Large intestine (tissue), 3 donors: ENCODE results near the gene CREB1. TPM values are rescaled to one million over a fixed set of nuclear protein-coding genes. Genes with fewer than 3 reads are reported as not detected.
"Not testable (repeated sequence)": the region's sequence is repeated elsewhere in the genome, so short reads cannot be mapped to it uniquely, and the experiment has no call there.

Source experiments
- DNase-seq, 2 donors: peaks; one replicate each; pipeline versions ENCODE4 v3.0.0 to v3.0.0-alpha.2; 2013
- H3K27ac ChIP-seq: one replicate; pipeline ENCODE4 v1.5.1; 2013; ENCODE audit warnings: low read length
- H3K27me3 ChIP-seq: 2 replicates; pipeline ENCODE4 v1.6.1; 2013; ENCODE audit warnings: low read length; ENCODE audit not compliant: control insufficient read depth, insufficient read depth
- H3K36me3 ChIP-seq: 2 replicates; pipeline ENCODE4 v1.6.1; 2013; ENCODE audit warnings: low read length; ENCODE audit not compliant: control insufficient read depth, insufficient read depth
- H3K4me1 ChIP-seq: one replicate; pipeline ENCODE4 v1.6.1; 2013; ENCODE audit warnings: low read length; ENCODE audit not compliant: control insufficient read depth, insufficient read depth
- H3K4me3 ChIP-seq: one replicate; pipeline ENCODE4 v1.5.1; 2013; ENCODE audit warnings: low read length
- H3K9me3 ChIP-seq: one replicate; pipeline ENCODE4 v1.6.1; 2013; ENCODE audit warnings: mild to moderate bottlenecking, low read depth, low read length, moderate library complexity; ENCODE audit not compliant: control insufficient read depth
- WGBS: methylation state at CpG from one replicate; pipeline ENCODE4 v1.1.5; 2013; ENCODE audit warnings: low lambda C conversion rate; ENCODE audit not compliant: insufficient coverage; 5-methylcytosine and 5-hydroxymethylcytosine counted together
- polyA plus RNA-seq: library from polyadenylated mRNA; unstranded; fragments of 120-200 nt; gene quantifications from one replicate; pipeline ENCODE4 v1.2.1, GENCODE V29; 2013

CREB1 gene
- polyA plus RNA-seq, 1 donor = 37.5 TPM

DNA sequence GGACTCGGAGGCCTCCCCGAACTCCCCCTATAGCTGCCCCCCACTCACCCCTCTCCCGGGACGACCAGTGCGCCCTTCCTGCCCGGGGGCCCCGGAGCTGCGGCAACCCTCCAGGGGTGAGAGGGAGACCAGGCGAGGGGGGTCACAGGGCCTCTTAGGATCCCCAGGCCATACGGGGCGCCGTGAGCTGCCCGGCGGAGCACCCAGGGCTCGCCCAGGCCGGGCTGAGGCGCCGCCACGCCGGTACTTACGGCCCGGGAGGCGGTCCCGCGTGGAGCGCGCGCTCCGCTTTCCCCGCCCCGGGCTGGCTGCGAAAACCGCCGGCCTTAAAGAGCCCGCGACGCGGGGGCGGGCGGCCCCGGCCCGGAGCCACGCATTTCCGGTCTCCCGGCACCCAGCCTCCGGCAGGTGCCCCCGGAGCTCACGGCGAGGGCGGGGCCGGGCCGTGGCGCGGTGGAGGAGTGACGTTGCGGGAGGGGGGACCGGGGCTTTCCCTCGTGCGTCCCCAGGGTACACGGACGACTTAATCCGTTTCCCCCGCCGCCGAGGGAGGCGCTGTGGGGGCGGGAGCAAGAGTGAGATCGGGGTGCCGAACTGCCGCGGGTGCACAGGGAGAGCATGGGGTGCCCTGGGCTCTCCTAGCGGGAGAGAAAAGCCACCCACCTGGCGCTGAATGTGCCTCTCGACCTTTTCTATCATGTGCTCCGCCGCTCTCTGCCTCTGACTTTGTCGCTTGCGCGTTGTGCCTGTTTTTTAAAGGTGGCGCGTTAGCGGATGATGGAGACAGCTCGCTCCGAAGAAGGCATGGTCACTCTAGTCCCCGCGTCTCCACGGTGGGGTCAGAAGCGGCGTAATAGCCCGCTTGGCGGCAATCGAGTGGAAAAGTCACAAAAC is 95.5 kb downstream of the CREB1 start, which contains the start of gene METTL21A:
Gene METTL21A, minus strand, starts transcription at position 381 of the 894 bp plus-strand sequence. CDS start 1,019 bp downstream, outside the sequence.
- no CpG with 5 or more reads among the region's 92 CpGs for WGBS

DNA sequence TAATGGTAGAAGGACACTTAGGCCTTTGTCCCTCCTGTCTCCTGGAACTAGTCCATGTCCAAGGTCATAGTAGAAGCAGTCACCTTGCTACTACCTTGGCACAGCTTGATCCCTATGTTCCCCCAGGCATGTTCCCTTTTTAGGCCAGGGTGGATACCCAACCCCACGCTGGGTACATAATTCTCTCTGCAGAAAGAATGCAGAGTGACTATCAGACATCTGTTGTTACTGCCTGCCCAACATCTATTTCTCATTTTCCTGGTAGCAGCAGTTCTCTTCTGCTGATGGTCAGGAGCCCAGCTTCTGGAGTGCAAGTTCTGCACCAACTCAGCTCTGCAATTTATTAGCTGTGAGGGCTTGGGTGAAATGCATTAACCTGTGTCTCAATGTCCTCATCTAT is 99.8 kb downstream of the CREB1 start:
- no peaks in the 10 kb centered on the region for H3K9me3 ChIP-seq
- H3K27ac ChIP-seq = no peak overlapping the region
- no peaks in the 10 kb centered on the region for H3K36me3 ChIP-seq
- DNase-seq = no peak
- H3K4me1 ChIP-seq = no peaks in the 10 kb centered on the region
- WGBS = no CpG with 5 or more reads among the region's 1 CpG
- no peak overlapping the region for H3K4me3 ChIP-seq
- no peaks in the 10 kb centered on the region for H3K27me3 ChIP-seq

More for the DNA sequence above, 95.5 kb downstream of the CREB1 start, which contains the start of gene METTL21A:
- H3K36me3 ChIP-seq = peaks cover 19% of the 10 kb centered on the region
- DNase-seq = peak; percentile 94 to 97
- peak within 1 kb of the TSS; percentile 98 for H3K27ac ChIP-seq
- H3K4me1 ChIP-seq = peaks cover 3% of the 10 kb centered on the region
- H3K4me3 ChIP-seq = peak within 1 kb of the TSS; percentile 99
- H3K9me3 ChIP-seq = no peaks in the 10 kb centered on the region
- no peaks in the 10 kb centered on the region for H3K27me3 ChIP-seq

DNA sequence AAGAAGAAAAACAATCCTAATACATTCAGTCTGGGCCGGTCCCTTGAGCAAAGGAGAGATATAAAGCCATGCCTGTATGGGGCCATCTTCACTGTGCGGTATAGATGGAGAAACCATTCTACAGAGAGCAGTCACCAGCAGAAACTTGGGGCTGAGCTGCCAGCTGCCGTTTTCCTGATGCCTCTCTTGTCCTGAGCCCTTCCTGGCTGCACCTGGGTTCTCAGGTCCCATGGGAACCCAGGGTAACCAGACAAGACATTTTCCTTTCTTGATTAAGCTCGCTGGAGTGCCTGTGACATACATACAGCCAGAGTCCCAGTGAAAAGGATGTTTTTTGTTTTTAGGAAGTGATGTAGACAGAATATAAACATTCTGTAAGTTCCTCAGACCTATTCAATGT is 100.7 kb downstream of the CREB1 start:
- no peak for DNase-seq
- WGBS = 86% methylated on average over 1 of the region's 4 CpGs

DNA sequence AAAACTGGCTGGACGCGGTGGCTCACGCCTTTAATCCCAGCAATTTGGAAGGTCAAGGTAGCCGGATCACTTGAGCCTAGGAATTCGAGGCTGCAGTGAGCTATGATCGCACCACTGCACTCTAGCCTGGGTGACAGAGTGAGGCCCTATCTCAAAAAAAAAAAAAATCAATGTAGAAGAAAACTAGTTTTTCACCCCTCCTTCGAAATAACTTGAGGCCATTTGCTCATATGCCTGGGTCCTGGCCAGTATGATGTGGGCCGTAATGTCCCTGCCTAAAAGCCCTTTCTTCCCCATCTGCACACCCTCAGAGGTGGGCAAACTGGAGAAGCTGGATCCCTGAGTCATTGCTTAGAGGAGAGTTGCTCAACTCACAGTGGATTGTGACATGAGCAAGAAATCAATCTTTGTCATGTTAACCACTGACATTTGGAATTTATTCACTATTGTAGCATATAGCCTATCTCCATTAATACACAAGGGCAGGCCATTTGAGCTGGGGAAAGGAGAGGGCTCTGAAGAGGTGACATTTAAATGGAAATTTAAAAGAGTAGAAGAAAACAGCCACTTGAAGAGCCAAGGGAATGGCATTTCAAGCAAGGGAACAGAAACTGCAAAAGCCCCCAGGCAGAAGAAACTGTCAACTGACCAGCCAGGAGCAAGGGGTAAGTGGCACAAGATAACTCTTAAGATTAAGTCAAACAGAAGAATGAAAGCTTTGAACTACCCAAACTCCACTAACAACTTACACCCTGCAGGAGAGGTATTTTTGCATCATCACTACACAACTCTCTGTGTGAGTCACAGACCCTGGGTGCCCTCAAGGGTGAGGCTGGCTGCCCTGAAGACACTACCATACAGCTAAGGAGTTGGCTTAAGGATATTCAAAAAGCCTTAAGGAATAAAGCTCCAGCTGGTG is 103.1 kb downstream of the CREB1 start:
- H3K36me3 ChIP-seq = no peaks in the 10 kb centered on the region
- H3K27ac ChIP-seq = no peak overlapping the region
- H3K9me3 ChIP-seq = no peaks in the 10 kb centered on the region
- no peaks in the 10 kb centered on the region for H3K27me3 ChIP-seq
- 100% methylated on average over 1 of the region's 8 CpGs for WGBS
- DNase-seq = no peak
- H3K4me3 ChIP-seq = no peak overlapping the region
- H3K4me1 ChIP-seq = no peaks in the 10 kb centered on the region

More for the DNA sequence above, 100.7 kb downstream of the CREB1 start:
- Histone ChIP-seq H3K4me3 (no peak overlapping the region), H3K4me1 (no peaks in the 10 kb centered on the region), H3K9me3 (no peaks in the 10 kb centered on the region), H3K27ac (no peak overlapping the region), H3K27me3 (no peaks in the 10 kb centered on the region), H3K36me3 (no peaks in the 10 kb centered on the region)

DNA sequence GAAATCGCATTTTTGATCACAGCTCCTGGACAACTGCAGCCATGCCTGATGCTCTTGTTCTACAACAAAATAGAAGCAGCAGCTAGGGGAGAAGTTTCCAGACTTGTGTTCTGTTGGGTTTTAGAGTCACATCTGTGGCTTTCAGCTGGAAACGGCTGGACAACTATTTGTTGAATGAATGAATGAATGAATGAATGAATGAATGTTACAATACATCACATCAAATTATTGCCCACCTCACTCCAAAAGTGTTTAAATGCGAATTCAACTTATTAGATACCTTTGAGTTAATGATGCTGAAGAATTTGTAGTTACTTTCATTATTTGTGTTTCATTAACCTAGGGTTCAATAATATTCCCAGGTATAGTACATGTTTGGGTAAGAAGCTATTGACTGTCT is 103.9 kb downstream of the CREB1 start:
- WGBS = no CpG with 5 or more reads among the region's 3 CpGs
- H3K9me3 ChIP-seq = no peaks in the 10 kb centered on the region
- DNase-seq = no peak
- H3K36me3 ChIP-seq = no peaks in the 10 kb centered on the region
- H3K27me3 ChIP-seq = no peaks in the 10 kb centered on the region
- no peak overlapping the region for H3K4me3 ChIP-seq
- no peaks in the 10 kb centered on the region for H3K4me1 ChIP-seq
- no peak overlapping the region for H3K27ac ChIP-seq

DNA sequence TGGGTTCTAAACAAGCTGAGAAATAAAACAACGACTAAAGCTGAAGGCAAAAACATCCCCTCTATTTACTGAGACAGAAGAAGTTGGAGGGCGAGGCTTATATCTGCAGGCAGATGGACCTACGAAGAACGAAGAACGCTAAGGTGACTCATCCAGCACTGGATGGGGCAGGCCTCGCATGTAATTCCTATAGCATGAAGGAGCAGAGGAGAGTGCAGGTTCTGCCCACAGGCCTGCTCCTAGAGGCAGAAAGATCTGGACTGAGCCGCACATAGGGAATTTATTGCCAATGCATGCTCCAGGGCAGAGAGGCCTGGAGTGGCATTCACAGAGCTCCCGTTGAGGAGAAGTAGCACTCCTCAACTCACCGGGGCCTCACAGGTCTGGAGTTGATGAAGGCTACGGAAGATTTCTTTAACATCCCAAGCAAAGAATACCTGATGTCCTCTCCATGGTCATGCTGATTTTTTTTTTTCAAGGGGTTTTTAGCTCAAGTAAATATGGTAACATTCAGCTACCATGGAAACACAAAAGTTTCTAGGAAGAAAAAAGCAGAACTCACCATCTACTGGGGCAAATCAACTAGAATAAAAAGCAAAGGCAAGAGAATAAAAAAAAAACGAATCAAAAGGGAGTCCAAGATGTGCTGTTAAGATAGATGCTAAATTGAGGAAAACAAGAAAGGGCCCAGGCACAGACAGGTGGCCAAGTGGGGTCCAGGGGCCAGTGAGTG is 105.9 kb downstream of the CREB1 start:
- no peaks in the 10 kb centered on the region for H3K36me3 ChIP-seq
- no peaks in the 10 kb centered on the region for H3K9me3 ChIP-seq
- no peak for DNase-seq
- no peaks in the 10 kb centered on the region for H3K4me1 ChIP-seq
- no peaks in the 10 kb centered on the region for H3K27me3 ChIP-seq
- H3K4me3 ChIP-seq = no peak overlapping the region
- WGBS = 83% methylated on average over 3 of the region's 11 CpGs
- no peak overlapping the region for H3K27ac ChIP-seq

DNA sequence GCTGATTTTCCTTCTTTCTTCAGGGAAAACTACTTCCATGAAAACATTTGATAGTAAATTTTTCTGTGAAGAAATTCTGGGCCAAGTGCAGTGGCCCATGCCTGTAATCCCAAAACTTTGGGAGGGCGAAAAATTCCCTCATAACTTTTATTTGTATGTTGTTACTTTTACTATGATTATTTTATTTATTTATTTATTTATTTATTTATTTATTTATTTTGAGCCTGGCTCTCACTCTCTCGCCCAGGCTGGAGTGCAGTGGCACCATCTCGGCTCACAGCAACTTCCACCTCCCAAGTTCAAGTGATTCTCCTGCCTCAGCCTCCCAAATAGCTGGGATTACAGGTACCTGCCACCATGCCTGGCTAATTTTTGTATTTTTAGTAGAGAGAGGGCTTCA is 109.5 kb downstream of the CREB1 start:
- H3K36me3 ChIP-seq, DNase-seq, H3K9me3 ChIP-seq, H3K27me3 ChIP-seq, H3K27ac ChIP-seq, H3K4me3 ChIP-seq, H3K4me1 ChIP-seq: not testable (repeated sequence)
- WGBS = 83% methylated on average over 1 of the region's 3 CpGs

DNA sequence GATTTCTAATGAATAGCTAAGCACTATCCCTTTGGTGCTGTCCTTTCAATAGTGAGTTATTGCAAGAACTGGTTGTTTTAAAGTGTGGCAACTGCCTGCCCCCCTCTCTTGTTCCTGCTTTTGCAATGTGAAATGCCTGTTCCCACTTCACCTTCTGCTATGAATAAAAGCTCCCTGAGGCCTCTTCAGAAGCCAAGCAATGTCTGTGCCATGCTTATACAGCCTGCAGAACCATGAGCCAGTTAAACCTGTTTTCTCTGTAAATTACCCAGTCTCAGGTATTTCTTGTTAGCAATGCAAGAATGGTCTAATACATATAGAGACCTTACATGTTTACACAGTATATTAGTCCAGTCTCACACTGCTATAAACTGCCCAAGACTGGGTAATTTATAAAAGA is 110.4 kb downstream of the CREB1 start:
- Histone ChIP-seq H3K27me3 (no peaks in the 10 kb centered on the region), H3K4me3 (no peak overlapping the region), H3K4me1 (no peaks in the 10 kb centered on the region), H3K27ac (no peak overlapping the region), H3K9me3 (no peaks in the 10 kb centered on the region), H3K36me3 (no peaks in the 10 kb centered on the region)
- no peak for DNase-seq

DNA sequence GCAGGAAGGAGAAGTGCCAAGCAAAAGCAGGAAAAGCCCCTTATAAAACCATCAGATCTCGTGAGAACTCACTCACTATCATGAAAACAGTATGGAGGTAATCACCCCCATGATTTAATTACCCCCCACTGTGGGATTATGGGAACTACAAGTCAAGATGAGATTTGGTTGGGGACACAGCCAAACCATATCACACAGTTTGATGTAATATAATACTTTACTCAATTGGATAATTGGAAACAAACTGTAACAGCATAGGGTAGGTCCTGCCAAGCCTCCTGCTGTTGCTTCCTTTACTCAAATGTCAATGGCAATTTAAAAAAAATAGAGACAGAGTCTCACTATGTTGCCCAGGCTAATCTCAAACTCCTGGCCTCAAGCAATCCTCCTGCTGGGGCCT is 110.9 kb downstream of the CREB1 start:
- Histone ChIP-seq H3K27me3 (no peaks in the 10 kb centered on the region), H3K9me3 (no peaks in the 10 kb centered on the region), H3K4me1 (no peaks in the 10 kb centered on the region), H3K27ac (no peak overlapping the region), H3K36me3 (no peaks in the 10 kb centered on the region), H3K4me3 (no peak overlapping the region)
- no CpG with 5 or more reads among the region's 1 CpG for WGBS
- no peak for DNase-seq

DNA sequence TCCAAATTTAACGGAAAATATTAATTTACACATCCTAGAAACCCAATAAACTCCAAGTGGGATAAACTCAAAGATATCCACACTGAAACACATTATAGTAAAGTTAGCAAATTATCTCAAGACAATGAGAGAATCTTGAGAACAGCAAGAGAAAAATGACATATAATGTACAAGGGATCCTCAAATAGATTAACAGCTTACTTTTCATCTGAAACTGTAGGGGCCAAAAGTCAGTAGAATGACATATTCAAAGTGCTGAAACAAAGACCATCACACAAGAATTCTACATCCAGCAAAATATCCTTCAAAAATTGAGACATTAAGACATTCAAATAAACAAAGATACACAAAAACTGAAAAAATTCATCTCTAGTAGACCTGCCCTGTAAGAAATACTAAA is 114.1 kb downstream of the CREB1 start:
- Histone ChIP-seq H3K27me3 (no peaks in the 10 kb centered on the region), H3K36me3 (no peaks in the 10 kb centered on the region), H3K9me3 (no peaks in the 10 kb centered on the region), H3K4me1 (no peaks in the 10 kb centered on the region), H3K4me3 (no peak overlapping the region), H3K27ac (no peak overlapping the region)
- 100% methylated on average over 1 of the region's 1 CpG for WGBS
- no peak for DNase-seq
